Keratinocyte (primary cell): ENCODE data around the gene HMGCLL1. TPM values are rescaled to one million over a fixed set of nuclear protein-coding genes. Genes with fewer than 3 reads are reported as not detected.

Experiments
- DNase-seq: peaks from one replicate; pipeline ENCODE4 v3.0.0-alpha.2; 2011; ENCODE audit warnings: low read depth, missing footprints, low spot score
- FAIRE-seq: peaks from 2 replicates; lab custom pipeline; 2011; peaks lifted over from hg19 to GRCh38; lab: Jason Lieb, UNC
- H2AFZ ChIP-seq: 2 replicates; pipeline ENCODE4 v1.6.0; 2012; ENCODE audit warnings: low read length, control low read depth, inconsistent platforms; ENCODE audit not compliant: control insufficient read depth
- H3K27ac ChIP-seq: 2 replicates; pipeline ENCODE4 v1.5.1; 2011; ENCODE audit warnings: low read length; ENCODE audit not compliant: control insufficient read depth, insufficient read depth
- H3K27me3 ChIP-seq: 3 replicates; pipeline ENCODE4 v1.6.0; 2011; ENCODE audit warnings: low read length; ENCODE audit not compliant: control insufficient read depth, insufficient read depth; ENCODE audit errors: extremely low read depth
- H3K36me3 ChIP-seq, 2 experiments: 2 replicates in 1 of 2; 3 replicates in 1 of 2; pipeline ENCODE4 v1.5.1; 2011; ENCODE audit warnings: low read length in 2 of 2, mild to moderate bottlenecking in 1 of 2; ENCODE audit not compliant: control insufficient read depth in 2 of 2, insufficient read depth in 2 of 2; ENCODE audit errors: extremely low read depth in 1 of 2
- H3K4me1 ChIP-seq: 3 replicates; pipeline ENCODE4 v1.5.1; 2011; ENCODE audit warnings: low read length; ENCODE audit not compliant: control insufficient read depth, insufficient read depth; ENCODE audit errors: extremely low read depth
- H3K4me2 ChIP-seq: 3 replicates; pipeline ENCODE4 v1.6.0; 2011; ENCODE audit warnings: low read depth, low read length; ENCODE audit not compliant: control insufficient read depth, insufficient read depth; ENCODE audit errors: extremely low read depth
- H3K4me3 ChIP-seq, 3 experiments: fragments of 200-600 bp in 1 of 3; sonication (generic) in 1 of 3; 2 replicates in 2 of 3; 3 replicates in 1 of 3; pipeline ENCODE4 v1.5.1; 2011 to 2016; ENCODE audit warnings: low read length in 3 of 3, mild to moderate bottlenecking in 3 of 3, control low read depth in 2 of 3, inconsistent platforms in 1 of 3, low read depth in 1 of 3, mixed read lengths in 1 of 3, mixed run types in 1 of 3, moderate library complexity in 1 of 3; ENCODE audit not compliant: control insufficient read depth in 2 of 3, insufficient read depth in 2 of 3; ENCODE audit errors: extremely low read depth in 1 of 3
- H3K79me2 ChIP-seq: 2 replicates; pipeline ENCODE4 v1.6.0; 2012; ENCODE audit warnings: low read length; ENCODE audit not compliant: control insufficient read depth, insufficient read depth
- H3K9ac ChIP-seq: 3 replicates; pipeline ENCODE4 v1.6.0; 2011; ENCODE audit warnings: low read length; ENCODE audit not compliant: control insufficient read depth, insufficient read depth; ENCODE audit errors: extremely low read depth
- H3K9me1 ChIP-seq: 3 replicates; pipeline ENCODE4 v1.6.0; 2011; ENCODE audit warnings: low read length; ENCODE audit not compliant: control insufficient read depth, insufficient read depth; ENCODE audit errors: extremely low read depth
- H3K9me3 ChIP-seq: 2 replicates; pipeline ENCODE4 v1.5.1; 2012; ENCODE audit warnings: low read depth, low read length; ENCODE audit not compliant: control insufficient read depth
- H4K20me1 ChIP-seq: 3 replicates; pipeline ENCODE4 v1.6.0; 2011; ENCODE audit warnings: low read length; ENCODE audit not compliant: control insufficient read depth, insufficient read depth; ENCODE audit errors: extremely low read depth
- EZH2 ChIP-seq: IDR thresholded peaks from one replicate; pipeline ENCODE4 v1.6.1; 2012; ENCODE audit warnings: inconsistent platforms, mild to moderate bottlenecking, low read length, moderate library complexity
- dilution Hi-C: fragments of 300-500 bp; cut with MboI; formaldehyde crosslinking; loops from one replicate; pipeline ENCODE4 v1.7.0; 2020; ENCODE audit warnings: low sequenced_read_pairs; ENCODE audit not compliant: extremely low pct_ligation_motif_present
- polyA plus RNA-seq, 5 experiments: library from polyadenylated mRNA; depleted of rRNA in 3 of 5; stranded (reverse) in 3 of 5; stranded (forward) in 1 of 5; unstranded in 1 of 5; fragments of >200 nt; gene quantifications; 1 replicate in 1 of 5; 2 replicates in 3 of 5; 3 replicates in 1 of 5; pipeline versions ENCODE4 v1.2.1 to v1.2.3, GENCODE V29; 2011 to 2012; ENCODE audit warnings: missing spikeins in 2 of 5, low read depth in 1 of 5, low replicate concordance in 1 of 5
- TF ChIP-seq, protein P1 (sequence below), 3 experiments: IDR thresholded peaks in 1 of 3; conservative IDR thresholded peaks in 1 of 3; optimal IDR thresholded peaks in 1 of 3; 2 replicates in 2 of 3; 3 replicates in 1 of 3; pipeline versions ENCODE3 to v1.5.1; 2011; ENCODE audit warnings: low read length in 3 of 3, mild to moderate bottlenecking in 3 of 3, moderate library complexity in 2 of 3, control low read depth in 1 of 3, inconsistent platforms in 1 of 3; ENCODE audit not compliant: insufficient read depth in 2 of 3; ENCODE audit errors: extremely low read depth in 1 of 3

The HMGCLL1 gene
- polyA plus RNA-seq, 1 donor (not counting 4 experiments of a cell fraction or from before 2014, with no cell fraction given), result 0.04 TPM

DNA sequence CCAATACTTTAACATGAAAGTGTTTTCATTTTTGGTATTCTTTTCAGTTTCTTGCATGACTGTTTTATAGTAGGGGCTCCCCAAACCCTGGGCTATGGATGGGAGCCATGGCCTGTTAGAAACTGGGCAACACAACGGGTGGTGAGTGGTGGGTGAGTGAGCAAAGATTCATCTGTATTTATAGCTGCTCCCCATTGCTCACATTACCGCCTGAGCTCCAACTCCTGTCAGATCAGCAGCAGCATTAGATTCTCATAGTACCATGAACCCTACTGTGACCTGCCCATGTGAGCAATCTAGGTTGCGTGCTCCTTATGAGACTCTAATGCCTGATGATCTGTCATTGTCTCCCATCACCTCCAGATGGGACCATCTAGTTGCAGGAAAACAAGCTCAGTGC, 42.3 kb upstream of the HMGCLL1 start:
- Histone ChIP-seq H3K4me3 (no peak overlapping the region), H3K9me1 (no peaks in the 10 kb centered on the region), H3K4me2 (no peak overlapping the region), H3K4me1 (no peaks in the 10 kb centered on the region), H4K20me1 (no peaks in the 10 kb centered on the region), H3K36me3 (no peaks in the 10 kb centered on the region), H3K79me2 (no peaks in the 10 kb centered on the region), H3K9me3 (no peaks in the 10 kb centered on the region), H3K27me3 (no peaks in the 10 kb centered on the region), H3K27ac (no peak overlapping the region), H3K9ac (no peak overlapping the region), H2AFZ (no peak overlapping the region)
- DNase-seq (no peak), FAIRE-seq (no peak)
- dilution Hi-C loops, result no loop called here
- no peak for TF ChIP-seq EZH2
- TF ChIP-seq, protein P1, sequence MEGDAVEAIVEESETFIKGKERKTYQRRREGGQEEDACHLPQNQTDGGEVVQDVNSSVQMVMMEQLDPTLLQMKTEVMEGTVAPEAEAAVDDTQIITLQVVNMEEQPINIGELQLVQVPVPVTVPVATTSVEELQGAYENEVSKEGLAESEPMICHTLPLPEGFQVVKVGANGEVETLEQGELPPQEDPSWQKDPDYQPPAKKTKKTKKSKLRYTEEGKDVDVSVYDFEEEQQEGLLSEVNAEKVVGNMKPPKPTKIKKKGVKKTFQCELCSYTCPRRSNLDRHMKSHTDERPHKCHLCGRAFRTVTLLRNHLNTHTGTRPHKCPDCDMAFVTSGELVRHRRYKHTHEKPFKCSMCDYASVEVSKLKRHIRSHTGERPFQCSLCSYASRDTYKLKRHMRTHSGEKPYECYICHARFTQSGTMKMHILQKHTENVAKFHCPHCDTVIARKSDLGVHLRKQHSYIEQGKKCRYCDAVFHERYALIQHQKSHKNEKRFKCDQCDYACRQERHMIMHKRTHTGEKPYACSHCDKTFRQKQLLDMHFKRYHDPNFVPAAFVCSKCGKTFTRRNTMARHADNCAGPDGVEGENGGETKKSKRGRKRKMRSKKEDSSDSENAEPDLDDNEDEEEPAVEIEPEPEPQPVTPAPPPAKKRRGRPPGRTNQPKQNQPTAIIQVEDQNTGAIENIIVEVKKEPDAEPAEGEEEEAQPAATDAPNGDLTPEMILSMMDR (optimal IDR thresholded peaks at IDR 0.05 in 1 of 3, IDR thresholded peaks at IDR 0.05 in 1 of 3, conservative IDR thresholded peaks at IDR 0.05 in 1 of 3; ENCODE audit: extremely low read depth in 1 of 3, insufficient read depth in 2 of 3, low read length in 3 of 3), result no peak

- Histone ChIP-seq H3K9me1 (no peaks in the 10 kb centered on the region), H3K9me3 (no peaks in the 10 kb centered on the region), H3K4me2 (no peak overlapping the region), H3K4me3 (no peak overlapping the region), H3K27me3 (no peaks in the 10 kb centered on the region), H2AFZ (no peak overlapping the region), H4K20me1 (no peaks in the 10 kb centered on the region), H3K9ac (no peak overlapping the region), H3K36me3 (no peaks in the 10 kb centered on the region), H3K79me2 (no peaks in the 10 kb centered on the region), H3K27ac (no peak overlapping the region), H3K4me1 (no peaks in the 10 kb centered on the region)
- TF ChIP-seq, protein P1 (optimal IDR thresholded peaks at IDR 0.05 in 1 of 3, IDR thresholded peaks at IDR 0.05 in 1 of 3, conservative IDR thresholded peaks at IDR 0.05 in 1 of 3; ENCODE audit: extremely low read depth in 1 of 3, insufficient read depth in 2 of 3, low read length in 3 of 3), result peak; percentile 53 to 82 (median 58)
- no peak for TF ChIP-seq EZH2
- FAIRE-seq, result peak; percentile 81
- dilution Hi-C loops, result no loop called here
- no peak for DNase-seq
These were observed 38.3 kb upstream of the HMGCLL1 start for GRCh38 chr6:55617272-55617671.
